Left lung (tissue), 10 donors: Measurements from ENCODE around the gene RNF212B. TPM values are rescaled to one million over a fixed set of nuclear protein-coding genes. Genes with fewer than 3 reads are reported as not detected.
A peak's percentile ranks its signal among the peaks of the same experiment; 100 is the strongest.

Experiments
- ATAC-seq: fragments of 200-7000 bp; cut with Tn5 transposase; one replicate; pipeline ENCODE4 v1.9.1; 2020; ENCODE audit warnings: moderate library complexity
- DNase-seq, 4 donors: peaks; one replicate each; pipeline ENCODE4 v3.0.0-alpha.2; 2013 to 2020
- H3K27ac ChIP-seq, 2 donors: fragments of 200-600 bp; sonication (generic) in 1 of 2; one replicate each; pipeline versions ENCODE4 v1.5.0 to v1.8.0; 2020 to 2021
- H3K27me3 ChIP-seq, 2 donors: fragments of 200-600 bp; sonication (generic) in 1 of 2; one replicate each; pipeline versions ENCODE4 v1.5.0 to v1.8.0; 2020 to 2021
- H3K36me3 ChIP-seq, 2 donors: fragments of 200-600 bp; sonication (generic) in 1 of 2; one replicate each; pipeline versions ENCODE4 v1.5.0 to v1.8.0; 2020 to 2021
- H3K4me1 ChIP-seq, 2 donors: fragments of 200-600 bp; one replicate each; pipeline ENCODE4 v1.8.0; 2021
- H3K4me3 ChIP-seq, 2 donors: fragments of 200-600 bp; sonication (generic) in 1 of 2; one replicate each; pipeline versions ENCODE4 v1.5.0 to v1.8.0; 2020 to 2021; ENCODE audit warnings: mild to moderate bottlenecking in 1 of 2
- H3K9me3 ChIP-seq, 2 donors: fragments of 200-600 bp; sonication (generic) in 1 of 2; one replicate each; pipeline versions ENCODE4 v1.5.0 to v1.8.0; 2020 to 2021
- intact Hi-C, 2 donors: fragments of 100-400 bp; cut with DNase I; formaldehyde crosslinking; loops; one replicate each; pipeline versions ENCODE4 v1.11.2 to v1.14.2; 2022
- polyA plus RNA-seq, 6 donors: library from polyadenylated mRNA; unstranded; fragments of 120-200 nt; gene quantifications; one replicate each; pipeline ENCODE4 v1.2.1, GENCODE V29; 2013; ENCODE audit not compliant: insufficient read length in 6 of 6
- total RNA-seq, 2 donors: library from RNA; stranded (reverse); fragmentation: NEBNext Ultra II Directional; extraction: Animal tissue kit (Norgen Biotek cat#: 25700); gene quantifications; one replicate each; pipeline ENCODE4 v1.2.1, GENCODE V29; 2021
- TF ChIP-seq, protein P1 (sequence below), 2 donors: fragments of 200-600 bp; sonication (generic) in 1 of 2; IDR thresholded peaks; one replicate each; pipeline versions ENCODE4 v1.5.0 to v1.8.0; 2021; ENCODE audit warnings: antibody characterized with exemption in 2 of 2
- donor health status: DM: no; HTN: yes; CAD: no.
- donor health status: DM: no; HTN: no; CAD: no.

Gene RNF212B
- total and polyA plus RNA-seq, 8 donors: 0.47 to 0.94 (median 0.74) TPM; not detected in 2

- H3K4me3 ChIP-seq: peak overlapping the region; percentile 82 to 85
- no peaks in the 10 kb centered on the region for H3K9me3 ChIP-seq
- TF ChIP-seq, protein P1, sequence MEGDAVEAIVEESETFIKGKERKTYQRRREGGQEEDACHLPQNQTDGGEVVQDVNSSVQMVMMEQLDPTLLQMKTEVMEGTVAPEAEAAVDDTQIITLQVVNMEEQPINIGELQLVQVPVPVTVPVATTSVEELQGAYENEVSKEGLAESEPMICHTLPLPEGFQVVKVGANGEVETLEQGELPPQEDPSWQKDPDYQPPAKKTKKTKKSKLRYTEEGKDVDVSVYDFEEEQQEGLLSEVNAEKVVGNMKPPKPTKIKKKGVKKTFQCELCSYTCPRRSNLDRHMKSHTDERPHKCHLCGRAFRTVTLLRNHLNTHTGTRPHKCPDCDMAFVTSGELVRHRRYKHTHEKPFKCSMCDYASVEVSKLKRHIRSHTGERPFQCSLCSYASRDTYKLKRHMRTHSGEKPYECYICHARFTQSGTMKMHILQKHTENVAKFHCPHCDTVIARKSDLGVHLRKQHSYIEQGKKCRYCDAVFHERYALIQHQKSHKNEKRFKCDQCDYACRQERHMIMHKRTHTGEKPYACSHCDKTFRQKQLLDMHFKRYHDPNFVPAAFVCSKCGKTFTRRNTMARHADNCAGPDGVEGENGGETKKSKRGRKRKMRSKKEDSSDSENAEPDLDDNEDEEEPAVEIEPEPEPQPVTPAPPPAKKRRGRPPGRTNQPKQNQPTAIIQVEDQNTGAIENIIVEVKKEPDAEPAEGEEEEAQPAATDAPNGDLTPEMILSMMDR (IDR thresholded peaks at IDR 0.05): no peak
- ATAC-seq: no peak
- H3K27ac ChIP-seq: peak overlapping the region; percentile 78 to 84
- DNase-seq: no peak
- peaks cover 25 to 41% of the 10 kb centered on the region in 2 donors for H3K4me1 ChIP-seq
- H3K27me3 ChIP-seq: no peaks in the 10 kb centered on the region
- intact Hi-C loops: no loop called here
- H3K36me3 ChIP-seq: peaks cover 0 to 31% of the 10 kb centered on the region in 2 donors
Observed at GRCh38 chr14:23307146-23307530, 69.4 kb downstream of the RNF212B start.

GRCh38 chr14:23307687-23308644 lies 70.2 kb downstream of the RNF212B start:
- TF ChIP-seq, protein P1 (IDR thresholded peaks at IDR 0.05): no peak
- DNase-seq (no peak), ATAC-seq (no peak)
- H3K4me3 ChIP-seq: peak overlapping the region; percentile 82 to 85
- intact Hi-C loops: no loop called here
- peaks cover 0 to 35% of the 10 kb centered on the region in 2 donors for H3K36me3 ChIP-seq
- peaks cover 25 to 39% of the 10 kb centered on the region in 2 donors for H3K4me1 ChIP-seq
- H3K27me3 ChIP-seq: no peaks in the 10 kb centered on the region
- no peaks in the 10 kb centered on the region for H3K9me3 ChIP-seq
- peak overlapping the region in 1 of 2 donors; percentile 78 for H3K27ac ChIP-seq

- intact Hi-C loops: no loop called here
- Histone ChIP-seq H3K4me3 (no peak overlapping the region), H3K36me3 (peaks cover 0 to 35% of the 10 kb centered on the region in 2 donors), H3K27me3 (no peaks in the 10 kb centered on the region), H3K4me1 (peaks cover 25 to 37% of the 10 kb centered on the region in 2 donors), H3K27ac (no peak overlapping the region), H3K9me3 (no peaks in the 10 kb centered on the region)
- TF ChIP-seq, protein P1 (IDR thresholded peaks at IDR 0.05): no peak
- DNase-seq (no peak), ATAC-seq (no peak)
Observed at GRCh38 chr14:23308721-23309445, 71.1 kb downstream of the RNF212B start.

- intact Hi-C loops: no loop called here
- TF ChIP-seq, protein P1 (IDR thresholded peaks at IDR 0.05): no peak
- no peaks in the 10 kb centered on the region for H3K27me3 ChIP-seq
- ATAC-seq (no peak), DNase-seq (no peak)
- H3K9me3 ChIP-seq: no peaks in the 10 kb centered on the region
- no peak overlapping the region for H3K4me3 ChIP-seq
- H3K27ac ChIP-seq: no peak overlapping the region
- peaks cover 0 to 35% of the 10 kb centered on the region in 2 donors for H3K36me3 ChIP-seq
- peaks cover 25 to 35% of the 10 kb centered on the region in 2 donors for H3K4me1 ChIP-seq
Observed at GRCh38 chr14:23310546-23310945, 72.8 kb downstream of the RNF212B start.

GRCh38 chr14:23316300-23316699 lies 78.6 kb downstream of the RNF212B start:
- TF ChIP-seq, protein P1 (IDR thresholded peaks at IDR 0.05): no peak
- no peaks in the 10 kb centered on the region for H3K9me3 ChIP-seq
- H3K27ac ChIP-seq: no peak overlapping the region
- H3K36me3 ChIP-seq: peaks cover 0 to 21% of the 10 kb centered on the region in 2 donors
- no peak for DNase-seq
- H3K4me1 ChIP-seq: peaks cover 4 to 8% of the 10 kb centered on the region in 2 donors
- no peaks in the 10 kb centered on the region for H3K27me3 ChIP-seq
- no peak overlapping the region for H3K4me3 ChIP-seq
- ATAC-seq: no peak
- intact Hi-C loops: no loop called here
